Retinal pigment epithelial cell (primary cell): Measurements from ENCODE around the gene HIGD2A.

Experiments used
- DNase-seq: peaks from one replicate; pipeline ENCODE4 v3.0.0-alpha.2; 2010; ENCODE audit warnings: low read depth
- H3K4me3 ChIP-seq: 2 replicates; pipeline ENCODE4 v1.5.1; 2011; ENCODE audit warnings: mild to moderate bottlenecking, low read length, control low read depth, moderate library complexity
- CTCF ChIP-seq: conservative IDR thresholded peaks from 2 replicates; pipeline ENCODE4 v1.5.1; 2011; ENCODE audit warnings: low read depth, low read length, control low read depth, inconsistent platforms

Gene HIGD2A

GRCh38 chr5:176369934-176370711 lies 18.4 kb upstream of the HIGD2A start:
- no peak overlapping the region for H3K4me3 ChIP-seq
- no peak for DNase-seq
- no peak for TF ChIP-seq CTCF

GRCh38 chr5:176371621-176372539 lies 16.7 kb upstream of the HIGD2A start:
- no peak for TF ChIP-seq CTCF
- no peak for DNase-seq
- H3K4me3 ChIP-seq = no peak overlapping the region

- TF ChIP-seq CTCF = no peak
- no peak for DNase-seq
- H3K4me3 ChIP-seq = no peak overlapping the region
Observed at GRCh38 chr5:176373100-176373818, 15.3 kb upstream of the HIGD2A start.

- DNase-seq = no peak
- H3K4me3 ChIP-seq = no peak overlapping the region
- no peak for TF ChIP-seq CTCF
Observed at GRCh38 chr5:176379881-176380280, 8.7 kb upstream of the HIGD2A start.

GRCh38 chr5:176381423-176381822 lies 7.1 kb upstream of the HIGD2A start:
- no peak overlapping the region for H3K4me3 ChIP-seq
- no peak for DNase-seq
- no peak for TF ChIP-seq CTCF

GRCh38 chr5:176381979-176382378 lies 6.6 kb upstream of the HIGD2A start:
- TF ChIP-seq CTCF = no peak
- no peak for DNase-seq
- no peak overlapping the region for H3K4me3 ChIP-seq
